Mesothelial cell of epicardium (in vitro differentiated cells): ENCODE measurements around the gene FGF14. TPM values are rescaled to one million over a fixed set of nuclear protein-coding genes. Genes with fewer than 3 reads are reported as not detected.

Experiments used
- DNase-seq, 2 experiments: peaks; one replicate each; pipeline ENCODE4 v3.0.0; 2021; ENCODE audit warnings: low spot score in 2 of 2; ENCODE audit not compliant: unreplicated experiment in 2 of 2
- H3K27ac Mint-ChIP-seq: 2 replicates; pipeline ENCODE4 v1.8.0; 2021; ENCODE audit warnings: mixed read lengths
- H3K27me3 Mint-ChIP-seq: 2 replicates; pipeline ENCODE4 v1.8.0; 2021; ENCODE audit warnings: low read depth, mixed read lengths
- H3K36me3 Mint-ChIP-seq: 2 replicates; pipeline ENCODE4 v1.8.0; 2021; ENCODE audit warnings: mixed read lengths
- H3K4me1 Mint-ChIP-seq: 2 replicates; pipeline ENCODE4 v1.8.0; 2021; ENCODE audit warnings: mixed read lengths
- H3K4me3 Mint-ChIP-seq: 2 replicates; pipeline ENCODE4 v1.8.0; 2021; ENCODE audit warnings: mild to moderate bottlenecking, moderate library complexity, mixed read lengths
- H3K9me3 Mint-ChIP-seq: 2 replicates; pipeline ENCODE4 v1.8.0; 2021; ENCODE audit warnings: mixed read lengths
- CTCF ChIP-seq: fragments of 200-600 bp; sonication (generic); IDR thresholded peaks from one replicate; pipeline ENCODE4 v1.5.0; 2021; ENCODE audit warnings: antibody characterized with exemption; ENCODE audit not compliant: unreplicated experiment
- total RNA-seq: library from RNA; stranded (reverse); gene quantifications from 3 replicates; pipeline ENCODE4 v1.2.1, GENCODE V29; 2021

The FGF14 gene
- total RNA-seq, 1 donor from 2014 or later, result 0.02 TPM

GRCh38 chr13:102132777-102133295 is 269.0 kb downstream of the FGF14 start:
- no peaks in the 10 kb centered on the region for H3K4me1 Mint-ChIP-seq
- DNase-seq, result no peak
- H3K36me3 Mint-ChIP-seq, result no peaks in the 10 kb centered on the region
- no peak overlapping the region for H3K27ac Mint-ChIP-seq
- H3K27me3 Mint-ChIP-seq, result peaks cover 10% of the 10 kb centered on the region
- TF ChIP-seq CTCF, result no peak
- H3K4me3 Mint-ChIP-seq, result no peak overlapping the region
- H3K9me3 Mint-ChIP-seq, result no peaks in the 10 kb centered on the region

GRCh38 chr13:102131246-102131645 is 270.6 kb downstream of the FGF14 start:
- no peak overlapping the region for H3K27ac Mint-ChIP-seq
- H3K9me3 Mint-ChIP-seq, result no peaks in the 10 kb centered on the region
- no peaks in the 10 kb centered on the region for H3K36me3 Mint-ChIP-seq
- peaks cover 11% of the 10 kb centered on the region for H3K27me3 Mint-ChIP-seq
- H3K4me1 Mint-ChIP-seq, result no peaks in the 10 kb centered on the region
- H3K4me3 Mint-ChIP-seq, result no peak overlapping the region
- TF ChIP-seq CTCF, result no peak
- no peak for DNase-seq

- no peaks in the 10 kb centered on the region for H3K36me3 Mint-ChIP-seq
- H3K4me1 Mint-ChIP-seq, result no peaks in the 10 kb centered on the region
- TF ChIP-seq CTCF, result no peak
- no peak for DNase-seq
- no peak overlapping the region for H3K4me3 Mint-ChIP-seq
- H3K27ac Mint-ChIP-seq, result no peak overlapping the region
- H3K9me3 Mint-ChIP-seq, result no peaks in the 10 kb centered on the region
- peaks cover 24% of the 10 kb centered on the region for H3K27me3 Mint-ChIP-seq
Measured at GRCh38 chr13:102128216-102128810, 273.5 kb downstream of the FGF14 start.

- Mint-ChIP-seq H3K4me1 (no peaks in the 10 kb centered on the region), H3K9me3 (no peaks in the 10 kb centered on the region), H3K27ac (no peak overlapping the region), H3K4me3 (no peak overlapping the region), H3K36me3 (no peaks in the 10 kb centered on the region), H3K27me3 (peaks cover 29% of the 10 kb centered on the region)
- TF ChIP-seq CTCF, result no peak
- DNase-seq, result no peak
Measured at GRCh38 chr13:102127153-102127552, 274.7 kb downstream of the FGF14 start.

- Mint-ChIP-seq H3K36me3 (no peaks in the 10 kb centered on the region), H3K9me3 (no peaks in the 10 kb centered on the region), H3K4me1 (no peaks in the 10 kb centered on the region), H3K27ac (no peak overlapping the region), H3K4me3 (no peak overlapping the region), H3K27me3 (peaks cover 24% of the 10 kb centered on the region)
- TF ChIP-seq CTCF, result no peak
- no peak for DNase-seq
Measured at GRCh38 chr13:102122147-102122546, 279.7 kb downstream of the FGF14 start.
